NCI-H2227 (cell line): ENCODE data around the gene GGTLC2.
"Not testable (repeated sequence)": the region's sequence is repeated elsewhere in the genome, so short reads cannot be mapped to it uniquely, and the experiment has no call there.

Experiments used
- DNase-seq: peaks from one replicate; lab custom pipeline; 2025; ENCODE audit not compliant: unreplicated experiment; lab: John Stamatoyannopoulos, UW

Gene GGTLC2

DNA sequence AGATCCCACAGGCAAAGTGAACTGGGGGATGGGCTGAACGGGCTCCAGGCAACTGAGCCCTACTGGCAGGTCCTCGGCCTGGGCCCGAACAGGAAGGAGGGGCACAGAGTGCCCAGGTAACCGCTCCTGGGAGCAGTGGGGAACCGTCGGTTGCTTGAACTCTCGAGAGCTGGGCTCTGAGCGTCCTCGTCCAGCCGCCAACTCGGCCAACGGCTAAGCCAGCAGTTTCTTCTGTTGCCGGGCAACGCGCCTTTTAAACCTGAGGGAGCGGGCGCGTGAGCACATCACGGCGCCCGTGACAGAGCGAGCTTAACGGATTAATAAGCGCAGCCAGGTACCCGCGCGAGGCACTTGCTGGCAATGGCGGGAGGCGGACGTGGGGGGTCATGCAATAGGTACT lies at the start of gene GGTLC2:
TSS of gene GGTLC2 (plus strand) at position 301 of the 400 bp plus-strand sequence. CDS start 1,732 bp downstream, outside the sequence.
- not testable (repeated sequence) for DNase-seq

DNA sequence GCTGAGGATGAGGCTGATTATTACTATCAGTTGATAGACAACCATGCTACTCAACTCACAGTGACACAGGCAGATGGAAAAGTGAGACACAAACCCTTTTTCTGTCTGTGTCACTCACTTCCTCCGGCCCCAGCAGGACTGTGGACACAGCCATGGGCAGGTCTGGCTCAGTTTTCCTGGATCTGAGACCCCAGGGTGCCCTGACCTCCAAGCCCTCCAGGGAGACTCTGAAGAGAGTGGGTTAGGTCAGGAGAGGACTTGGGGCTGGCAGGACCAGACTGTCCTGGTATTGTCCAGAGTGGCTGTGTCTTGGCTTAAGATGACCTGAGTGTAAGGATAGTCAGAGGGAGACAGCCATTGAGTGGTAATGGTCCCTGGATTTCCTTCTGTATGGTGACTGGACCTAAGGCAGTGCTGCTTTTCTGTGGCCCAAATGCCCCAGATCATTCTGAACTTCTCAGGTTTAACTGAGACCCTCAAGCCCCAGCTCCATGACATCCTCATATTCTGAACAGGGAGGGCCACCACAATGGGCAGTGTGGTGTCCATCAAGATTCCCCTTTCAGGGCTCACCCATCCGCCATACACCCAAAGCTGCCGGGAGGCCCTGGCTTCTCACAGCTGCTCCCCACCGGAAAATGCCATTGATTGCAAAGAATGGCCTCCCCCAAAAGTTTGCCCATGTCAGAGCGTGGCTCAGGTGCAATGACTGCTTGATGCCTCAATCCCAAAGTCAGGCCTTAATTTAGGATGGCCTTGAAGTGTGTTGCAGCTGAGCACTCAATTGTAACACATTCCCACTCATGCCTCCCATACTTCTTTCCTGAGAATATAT lies 49.2 kb upstream of the GGTLC2 start:
- no peak for DNase-seq

DNA sequence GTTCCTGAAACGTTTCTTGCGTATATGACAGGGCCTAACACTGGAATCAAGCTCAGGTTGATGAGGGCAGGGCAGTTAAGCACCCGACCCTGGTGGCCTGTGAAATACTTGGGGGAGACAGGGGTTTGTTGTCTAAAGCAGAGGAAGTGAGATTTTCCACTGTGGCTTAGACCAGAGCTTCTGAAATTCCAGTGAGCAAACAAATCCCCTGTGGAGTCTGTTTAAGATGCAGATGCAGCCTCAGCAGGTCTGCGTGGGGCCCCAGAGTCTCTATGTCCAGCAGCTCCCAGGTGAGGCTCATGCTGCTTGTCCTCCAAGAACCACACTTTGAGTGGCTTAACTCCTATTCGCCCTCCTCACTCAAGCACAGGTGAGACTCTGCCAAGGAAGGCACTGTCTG lies 46.3 kb upstream of the GGTLC2 start:
- DNase-seq = no peak

DNA sequence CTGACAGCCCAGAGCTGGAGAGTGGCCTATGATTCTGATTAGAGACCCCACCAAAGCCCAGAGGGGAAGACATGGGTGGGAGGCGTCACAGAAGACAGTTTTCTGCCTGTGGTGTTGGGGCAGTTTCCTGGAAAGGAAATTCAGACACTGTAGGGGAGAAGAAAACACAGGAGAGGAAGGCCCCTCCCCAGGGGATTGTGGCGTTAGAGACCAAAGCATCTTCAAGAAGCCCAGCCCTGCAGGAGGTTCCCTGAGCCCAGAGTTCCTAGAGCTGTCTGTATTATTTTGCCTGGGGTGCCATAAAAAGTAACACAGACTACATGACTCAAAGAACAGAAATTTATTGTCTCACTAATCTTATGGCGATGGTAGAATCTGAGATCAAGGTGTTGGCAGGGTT lies 45.2 kb upstream of the GGTLC2 start:
- DNase-seq = no peak

DNA sequence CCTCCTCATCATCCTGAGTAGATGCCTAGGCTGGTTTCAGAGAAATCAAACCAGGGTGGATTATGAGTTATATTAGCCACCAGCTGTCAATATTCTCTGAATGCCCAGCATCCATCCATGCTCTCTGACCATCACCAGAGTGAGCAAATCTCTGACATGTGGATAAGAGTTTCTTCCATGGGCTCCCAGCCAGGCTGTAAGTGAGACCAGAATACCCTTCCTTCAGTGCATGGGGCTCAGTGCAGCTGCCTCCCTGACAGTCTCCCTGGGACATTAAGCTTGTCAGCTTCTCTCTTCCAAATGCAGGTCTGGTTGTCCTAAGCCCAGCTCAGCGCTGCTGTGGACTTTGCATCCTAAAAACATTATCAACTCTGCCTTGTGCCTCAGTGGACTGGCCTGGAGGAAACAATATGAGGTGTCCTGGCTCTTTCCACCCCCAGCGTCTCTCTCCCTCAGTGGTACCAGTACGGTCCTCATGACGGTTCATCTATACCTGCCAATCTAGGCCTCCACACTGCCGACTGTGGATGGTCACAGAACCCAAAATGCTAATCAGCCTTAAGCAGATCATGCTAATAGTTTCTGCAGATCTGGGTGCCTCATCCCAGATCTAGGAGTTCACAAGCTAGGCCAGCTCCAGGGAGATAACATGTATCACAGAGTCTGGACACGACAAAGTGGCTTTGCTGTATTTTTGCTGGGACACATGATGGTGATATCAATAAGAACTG lies 43.7 kb upstream of the GGTLC2 start:
- DNase-seq = no peak

DNA sequence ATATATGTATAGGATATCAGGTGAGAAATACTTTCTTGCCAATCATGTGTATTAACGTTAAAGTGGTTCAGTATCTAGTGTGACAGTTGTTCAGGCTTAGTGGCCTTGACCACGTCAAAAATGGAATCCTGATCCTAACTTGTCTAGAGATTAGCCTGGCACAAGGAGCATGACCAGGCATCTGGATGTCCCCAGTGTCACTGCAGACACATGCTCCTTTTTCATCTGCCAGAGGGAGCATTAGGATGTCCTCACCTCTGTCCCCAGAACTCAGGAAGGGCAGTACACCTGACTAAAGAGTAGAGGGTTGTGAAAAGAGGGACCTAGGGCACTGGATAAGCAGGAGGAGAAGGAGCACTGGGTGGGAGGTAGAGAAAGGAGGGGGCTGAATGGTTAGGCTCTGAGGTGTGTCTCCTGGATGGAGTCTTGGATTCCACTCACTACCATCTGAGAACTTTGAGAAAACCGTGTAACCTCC lies 40.9 kb upstream of the GGTLC2 start:
- no peak for DNase-seq

DNA sequence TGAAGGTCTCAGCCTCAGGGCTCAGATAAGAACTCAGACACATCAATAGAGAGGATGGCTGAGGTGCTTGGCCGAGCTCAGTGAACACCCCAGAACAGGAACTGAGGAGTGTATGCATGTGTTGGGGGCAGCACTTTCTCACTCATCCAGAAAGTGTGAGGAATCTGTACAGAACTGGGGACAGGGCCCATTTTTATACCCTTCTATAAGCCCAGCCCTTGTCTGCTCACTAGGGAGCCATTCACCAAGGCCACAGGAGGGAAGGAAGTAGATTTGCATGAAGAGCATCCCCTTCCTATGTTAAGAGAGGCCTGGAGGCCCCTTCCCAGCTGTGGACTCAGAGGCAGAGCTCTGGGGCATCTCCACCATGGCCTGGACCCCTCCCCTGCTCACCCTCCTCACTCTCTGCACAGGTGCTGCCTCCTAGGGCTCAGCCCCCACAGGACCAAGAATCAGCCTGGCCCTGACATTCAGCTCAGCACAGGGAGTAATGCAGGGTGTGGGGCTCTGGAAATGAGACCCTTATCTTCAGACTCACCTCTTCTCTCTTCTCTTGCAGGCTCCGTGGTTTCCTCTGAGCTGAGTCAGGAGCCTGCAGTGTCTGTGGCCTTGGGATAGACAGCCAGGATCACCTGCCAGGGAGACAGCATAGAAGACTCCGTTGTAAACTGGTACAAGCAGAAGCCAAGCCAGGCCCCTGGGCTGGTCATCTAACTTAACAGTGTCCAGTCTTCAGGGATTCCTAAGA lies 39.9 kb upstream of the GGTLC2 start:
- DNase-seq = no peak

DNA sequence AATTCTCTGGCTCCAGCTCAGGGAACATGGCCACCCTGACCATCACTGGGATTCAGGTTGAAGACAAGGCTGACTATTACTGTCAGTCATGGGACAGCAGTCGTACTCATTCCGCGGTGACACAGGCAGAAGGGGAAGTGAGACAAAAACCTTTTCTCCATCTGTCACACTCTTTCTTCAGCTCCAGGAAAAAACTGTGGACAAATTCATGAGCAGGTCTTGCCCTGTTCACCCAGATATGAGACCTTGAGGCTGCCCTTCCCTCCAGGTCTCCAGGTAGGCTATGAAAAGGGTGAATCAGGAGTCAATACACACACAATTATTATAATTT lies 39.4 kb upstream of the GGTLC2 start:
- no peak for DNase-seq

DNA sequence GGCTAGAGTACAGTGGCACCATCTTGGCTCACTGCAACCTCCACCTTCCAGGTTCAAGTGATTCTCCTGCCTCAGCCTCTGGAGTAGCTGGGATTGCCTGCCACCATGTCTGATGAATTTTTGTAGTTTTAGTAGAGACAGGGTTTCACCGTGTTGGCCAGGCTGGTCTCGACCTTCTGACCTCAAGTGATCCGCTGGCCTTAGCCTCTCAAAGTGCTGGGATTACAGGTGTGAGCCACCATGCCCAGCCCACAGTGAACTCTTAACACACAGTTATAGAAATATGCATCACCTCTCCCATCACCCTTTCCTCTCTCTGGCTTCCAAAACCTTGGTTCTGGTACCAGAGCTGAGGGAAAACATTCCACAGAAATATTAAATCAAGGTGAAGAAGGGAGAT lies 36.4 kb upstream of the GGTLC2 start:
- DNase-seq = not testable (repeated sequence)

DNA sequence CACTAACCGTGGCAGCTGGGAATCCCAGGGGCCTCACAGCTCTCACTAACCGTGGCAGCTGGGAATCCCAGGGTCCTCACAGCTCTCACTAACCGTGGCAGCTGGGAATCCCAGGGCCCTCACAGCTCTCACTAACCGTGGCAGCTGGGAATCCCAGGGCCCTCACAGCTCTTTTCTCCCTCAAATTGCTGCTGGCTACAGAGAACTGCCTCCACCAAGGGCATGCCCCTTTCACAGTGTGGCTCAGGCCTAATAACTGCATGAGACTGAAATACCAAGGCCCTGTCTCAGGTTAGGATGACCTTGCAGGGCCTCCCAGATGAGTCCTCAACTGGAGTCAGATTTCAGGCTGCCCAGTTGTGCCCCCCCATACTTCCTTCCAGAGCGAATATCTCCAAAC lies 35.1 kb upstream of the GGTLC2 start:
- DNase-seq = no peak

DNA sequence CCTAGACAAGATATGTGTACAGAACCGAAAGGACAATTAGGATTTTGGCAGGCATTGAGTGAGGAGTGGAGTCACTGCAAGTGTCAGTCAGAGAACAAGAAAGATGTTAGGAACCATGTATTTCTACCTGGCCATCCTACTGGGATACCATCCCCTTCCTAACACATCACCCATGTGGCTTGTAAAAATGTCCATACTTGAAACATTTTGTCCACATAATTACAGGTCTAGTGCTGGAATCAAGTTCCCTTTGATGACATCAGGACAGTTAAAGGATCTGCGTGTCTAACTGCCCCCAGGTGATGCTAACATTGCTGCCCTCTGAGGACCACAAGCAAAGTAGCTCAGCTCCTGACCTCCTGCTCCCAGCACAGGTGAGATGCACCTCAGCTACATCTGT lies 31.9 kb upstream of the GGTLC2 start:
- DNase-seq = no peak

DNA sequence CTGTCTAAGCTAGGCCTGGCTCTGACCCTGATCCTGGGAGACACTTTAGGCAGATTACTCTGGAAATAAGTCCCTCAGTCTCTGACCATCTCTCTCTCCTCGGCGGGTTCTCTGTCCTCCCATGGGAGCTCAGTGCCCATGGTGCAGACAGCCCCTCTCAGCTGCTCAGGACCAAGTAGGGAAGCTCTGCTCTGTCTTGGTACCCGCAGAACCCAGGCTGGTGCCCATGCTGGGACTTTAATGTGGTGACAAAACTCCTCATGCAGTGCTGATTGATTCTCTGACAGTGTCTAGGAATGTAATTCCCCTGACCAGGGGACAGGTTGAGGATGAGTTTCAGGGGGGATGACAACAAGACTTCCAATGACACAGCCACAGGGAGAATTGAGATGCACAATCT lies 30.3 kb upstream of the GGTLC2 start:
- no peak for DNase-seq

DNA sequence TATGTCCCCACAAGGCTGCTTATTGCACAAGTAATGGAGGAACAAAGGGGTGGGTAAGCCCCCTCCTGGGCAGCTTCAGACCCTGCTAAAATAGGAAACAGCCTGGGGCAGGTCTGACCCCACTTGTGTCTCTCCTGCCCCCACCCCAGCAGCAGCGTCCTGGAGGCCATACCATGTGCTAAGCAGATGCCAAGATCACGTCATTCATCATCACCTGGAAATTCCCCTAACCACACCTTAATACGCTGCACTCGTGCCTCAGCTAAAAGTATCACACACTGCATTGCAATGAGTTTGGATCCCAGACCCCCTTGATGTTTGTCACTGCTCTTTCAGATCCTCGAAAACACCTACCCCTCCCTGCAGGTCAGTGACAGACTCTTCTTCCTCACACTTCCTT lies 27.8 kb upstream of the GGTLC2 start:
- DNase-seq = no peak

DNA sequence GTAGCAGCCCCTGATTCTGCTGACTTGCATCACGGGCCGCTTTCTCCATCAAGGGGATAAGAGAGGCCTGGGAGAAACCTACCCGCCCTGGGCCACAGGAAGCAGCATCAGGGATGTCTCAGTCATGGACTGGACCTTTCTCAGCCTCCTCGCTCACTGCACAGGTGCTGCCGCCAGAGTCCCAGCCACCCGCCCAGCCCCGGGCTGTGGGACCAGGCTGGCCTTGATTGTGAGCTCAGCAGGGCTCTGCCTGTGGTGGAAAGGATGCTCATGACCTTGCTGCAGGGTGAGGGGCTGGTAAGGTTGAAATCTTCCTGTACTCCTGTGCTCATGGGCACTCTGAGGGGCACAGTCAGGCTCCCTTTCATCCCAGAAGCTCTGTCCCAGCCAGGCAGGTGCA lies 26.0 kb upstream of the GGTLC2 start:
- no peak for DNase-seq

DNA sequence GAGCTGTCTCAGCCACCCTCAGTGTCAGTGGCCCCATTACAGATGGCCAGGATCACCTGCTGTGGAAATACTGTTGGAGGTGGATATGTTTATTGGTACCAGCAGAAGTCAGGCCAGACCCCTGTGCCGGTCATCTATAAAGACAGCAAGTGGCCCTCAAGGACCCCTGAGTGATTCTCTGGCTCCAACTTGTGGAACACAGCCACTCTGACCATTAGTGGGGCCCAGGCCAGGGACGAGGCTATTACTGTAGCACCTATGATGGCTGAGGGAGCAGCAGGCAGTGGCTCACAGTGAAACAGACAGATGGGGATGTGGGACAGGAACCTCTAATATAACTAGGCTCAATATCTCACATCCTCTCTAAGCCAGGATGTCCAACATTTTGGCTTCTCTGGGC lies 25.5 kb upstream of the GGTLC2 start:
- DNase-seq = no peak

DNA sequence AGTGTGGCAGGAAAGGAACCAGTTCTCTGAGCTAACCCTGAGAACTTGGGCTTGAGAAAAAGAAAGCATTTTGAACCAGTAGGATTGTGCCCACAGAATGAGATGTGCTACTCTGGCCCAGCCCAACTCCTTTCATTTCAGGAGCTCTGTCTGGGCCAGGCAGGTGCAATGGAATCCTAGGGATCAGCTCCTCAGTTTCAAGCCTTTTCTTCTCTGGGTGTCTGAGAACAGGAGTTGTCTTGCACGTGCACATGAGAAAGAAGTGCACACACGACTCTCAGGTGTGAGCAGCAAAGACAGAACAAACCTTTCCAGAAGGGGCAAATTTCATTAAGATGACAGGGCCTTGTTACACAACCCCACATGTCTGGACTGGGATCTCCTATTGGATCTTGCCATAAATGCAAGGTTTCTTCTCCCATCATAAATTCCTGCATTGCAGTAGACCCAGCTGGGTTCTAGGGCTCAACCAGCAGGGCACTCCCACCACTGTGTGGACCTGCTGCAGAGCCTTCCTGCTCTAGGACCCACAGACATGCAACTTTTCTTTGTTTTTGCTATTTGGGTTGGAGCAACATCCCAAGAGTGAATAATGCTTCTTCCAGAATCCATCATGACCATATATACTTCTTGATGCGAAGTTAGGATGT lies 24.5 kb upstream of the GGTLC2 start:
- DNase-seq = no peak

DNA sequence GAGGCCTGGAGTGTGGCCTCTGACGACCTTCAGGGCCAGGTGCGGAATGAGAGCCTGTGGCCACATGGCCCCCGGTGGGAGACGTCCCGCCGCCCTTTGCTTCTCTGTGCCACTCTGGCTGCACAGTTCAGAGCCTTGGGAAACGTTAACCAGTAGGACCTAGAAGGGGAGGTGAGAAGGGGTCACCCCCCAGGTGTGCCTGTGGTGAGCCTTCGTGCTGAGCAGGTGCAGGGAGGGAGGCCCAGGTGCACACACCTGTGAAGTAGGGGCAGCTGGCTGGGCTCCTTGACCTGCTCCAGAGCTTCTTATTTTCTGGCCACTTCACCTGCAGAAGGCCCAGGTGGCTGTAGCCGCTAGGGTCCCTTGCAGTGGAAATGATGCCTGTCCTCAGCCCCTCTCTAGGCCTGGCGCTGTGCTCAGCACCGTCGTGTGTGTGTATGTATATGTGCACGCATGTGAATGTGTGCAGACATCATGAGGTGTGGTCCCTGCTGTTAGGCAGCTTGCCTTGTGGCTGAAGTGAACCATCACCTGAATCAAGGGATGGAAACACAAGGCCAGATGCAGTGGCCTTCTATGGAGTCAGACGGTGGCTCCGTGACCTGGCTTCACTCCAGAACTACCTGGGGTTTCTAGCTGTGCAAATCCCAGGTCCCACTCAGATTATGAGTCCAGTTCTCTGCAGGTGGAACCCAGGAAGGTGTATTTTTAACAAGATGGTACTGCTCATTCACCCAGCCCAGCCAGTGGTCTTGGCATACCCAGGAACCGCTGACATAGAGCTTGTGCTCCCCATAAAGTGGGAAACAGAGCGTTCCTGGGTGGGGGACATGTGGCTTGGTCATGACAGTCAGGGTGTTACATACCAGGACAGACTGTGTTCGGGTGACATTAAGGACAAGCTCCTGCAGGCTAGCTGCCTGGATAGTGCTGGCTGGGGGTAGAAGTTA lies 15.6 kb upstream of the GGTLC2 start:
- not testable (repeated sequence) for DNase-seq

DNA sequence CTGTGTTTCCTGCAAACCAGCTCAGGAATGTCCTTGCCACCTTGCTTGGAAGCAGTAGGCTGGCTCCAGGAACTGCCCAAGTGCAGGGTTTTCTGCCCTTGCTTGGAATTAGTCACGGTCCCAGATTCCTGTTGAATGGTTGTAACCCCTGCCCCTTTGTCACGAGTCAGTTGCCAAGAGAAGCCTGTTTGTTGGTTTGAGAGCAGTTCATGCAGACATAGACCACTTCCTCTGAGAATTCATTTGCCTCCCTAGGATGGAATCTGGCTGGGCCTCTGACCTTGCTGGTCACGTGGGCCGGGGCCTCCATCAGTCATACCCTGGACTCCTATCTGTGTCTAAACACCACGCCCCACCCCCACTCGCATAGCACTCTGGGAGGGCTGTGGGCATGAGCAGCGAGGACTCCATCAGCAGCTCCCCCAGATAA lies 13.2 kb upstream of the GGTLC2 start:
- DNase-seq = not testable (repeated sequence)

DNA sequence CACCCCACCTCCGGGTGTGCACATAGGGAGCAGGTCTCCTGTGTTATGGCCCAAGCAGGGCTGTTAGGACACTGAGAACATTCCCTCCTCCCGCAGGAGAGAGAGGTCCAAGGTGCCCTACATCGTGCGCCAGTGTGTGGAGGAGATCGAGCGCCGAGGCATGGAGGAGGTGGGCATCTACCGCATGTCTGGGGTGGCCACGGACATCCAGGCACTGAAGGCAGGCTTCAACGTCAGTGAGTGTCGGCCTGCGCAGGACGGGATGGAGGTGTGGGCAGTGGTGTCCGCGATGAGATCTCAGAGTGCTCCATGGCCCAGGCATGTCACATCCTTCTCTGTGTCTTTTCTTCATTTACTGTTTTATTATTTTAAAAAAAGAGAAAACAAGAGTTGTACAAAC lies 12.2 kb upstream of the GGTLC2 start:
- not testable (repeated sequence) for DNase-seq

DNA sequence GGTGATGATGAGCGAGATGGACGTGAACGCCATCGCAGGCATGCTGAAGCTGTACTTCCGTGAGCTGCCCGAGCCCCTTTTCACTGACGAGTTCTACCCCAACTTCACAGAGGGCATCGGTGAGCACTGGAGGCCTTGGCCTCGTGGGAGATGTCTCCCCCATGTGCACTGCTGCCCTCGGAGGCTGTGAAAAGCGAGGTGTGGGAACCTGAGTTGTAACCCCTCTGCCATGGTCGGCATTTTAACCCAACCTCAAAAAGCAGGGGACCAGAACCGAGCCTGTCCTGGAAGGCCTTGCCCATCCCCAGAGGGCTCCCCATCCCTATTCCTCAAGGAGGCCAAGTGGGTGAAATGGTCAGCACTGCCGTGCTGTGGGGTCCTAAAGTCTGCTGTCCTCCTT lies 10.9 kb upstream of the GGTLC2 start:
- not testable (repeated sequence) for DNase-seq
